ENCODE data around the gene WSCD2. TPM values are rescaled to one million over a fixed set of nuclear protein-coding genes. Genes with fewer than 3 reads are reported as not detected.

Gene WSCD2
- total RNA-seq, 4 donors from 2014 or later, result 0.13 to 4.6 (median 0.29) TPM

GRCh38 chr12:108133482-108133881, 4.4 kb downstream of the WSCD2 start:
- no peak for TF ChIP-seq POLR2AphosphoS5 (IDR thresholded peaks at IDR 0.05)
- TF ChIP-seq EP300 (IDR thresholded peaks at IDR 0.05), result no peak
- TF ChIP-seq POLR2A (IDR thresholded peaks at IDR 0.05), result no peak
- no peak for TF ChIP-seq CTCF (IDR thresholded peaks at IDR 0.05)
- no peak for DNase-seq (ENCODE audit: low spot score in 2 of 2)
- 35% methylated on average over 7 of the region's 7 CpGs for WGBS

DNA sequence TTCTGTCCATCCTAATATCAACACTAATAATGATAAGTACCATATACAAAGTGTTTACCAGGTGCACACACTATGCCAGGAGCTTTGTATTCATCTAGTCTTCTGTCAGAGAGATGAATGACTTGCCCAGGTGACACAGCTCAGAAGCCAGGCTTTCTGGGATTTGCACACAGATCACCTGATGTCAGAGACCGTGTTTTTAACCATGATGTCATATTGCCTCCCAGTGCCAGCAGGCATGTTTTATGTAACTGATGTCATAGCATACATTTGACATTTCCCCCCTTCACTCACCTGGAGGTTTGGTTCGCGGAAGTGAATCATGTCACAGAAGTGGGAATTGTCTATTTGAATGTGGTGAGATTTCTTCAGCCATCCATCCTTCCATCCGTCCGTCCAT, 5.7 kb downstream of the WSCD2 start:
- TF ChIP-seq EP300 (IDR thresholded peaks at IDR 0.05), result no peak
- no peak for TF ChIP-seq POLR2A (IDR thresholded peaks at IDR 0.05)
- no peak for DNase-seq (ENCODE audit: low spot score in 2 of 2)
- H3K36me3 ChIP-seq, result no peaks in the 10 kb centered on the region
- 90% methylated on average over 5 of the region's 5 CpGs for WGBS
- no peak overlapping the region for H3K4me3 ChIP-seq
- peaks cover 5% of the 10 kb centered on the region for H3K4me1 ChIP-seq
- peaks cover 43% of the 10 kb centered on the region for H3K27me3 ChIP-seq
- no peaks in the 10 kb centered on the region for H3K9me3 ChIP-seq
- H3K27ac ChIP-seq, result no peak overlapping the region

More at GRCh38 chr12:108133482-108133881, 4.4 kb downstream of the WSCD2 start:
- no peak overlapping the region for H3K27ac ChIP-seq
- H3K4me1 ChIP-seq, result peaks cover 17% of the 10 kb centered on the region
- no peak overlapping the region for H3K4me3 ChIP-seq
- H3K36me3 ChIP-seq, result no peaks in the 10 kb centered on the region
- peaks cover 56% of the 10 kb centered on the region for H3K27me3 ChIP-seq
- no peaks in the 10 kb centered on the region for H3K9me3 ChIP-seq

DNA sequence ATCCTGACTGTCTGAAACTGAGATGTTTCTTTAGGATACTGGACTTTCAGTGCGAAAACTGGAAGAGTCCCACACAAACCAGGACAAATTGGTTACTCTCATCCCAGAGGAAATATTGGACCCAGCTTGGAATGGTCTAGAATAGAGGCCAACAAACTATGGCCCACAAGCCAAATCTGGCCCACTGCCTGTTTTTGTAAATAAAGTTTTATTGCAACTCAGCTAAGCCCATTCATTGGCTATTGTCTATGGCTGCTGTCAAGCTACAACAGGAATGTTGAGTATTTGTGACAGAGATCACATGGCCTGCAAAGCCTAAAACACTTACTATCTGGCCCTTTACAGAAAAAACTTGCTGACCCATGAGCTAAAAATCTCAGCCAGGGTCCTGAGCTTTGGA, 6.5 kb downstream of the WSCD2 start:
- Histone ChIP-seq H3K27ac (no peak overlapping the region), H3K36me3 (no peaks in the 10 kb centered on the region), H3K9me3 (no peaks in the 10 kb centered on the region), H3K27me3 (peaks cover 34% of the 10 kb centered on the region), H3K4me3 (no peak overlapping the region), H3K4me1 (no peaks in the 10 kb centered on the region)
- WGBS, result 100% methylated on average over 1 of the region's 1 CpG
- DNase-seq (ENCODE audit: low spot score in 2 of 2), result no peak
- TF ChIP-seq EP300 (IDR thresholded peaks at IDR 0.05) (no peak), POLR2AphosphoS5 (IDR thresholded peaks at IDR 0.05) (no peak), CTCF (IDR thresholded peaks at IDR 0.05) (no peak), POLR2A (IDR thresholded peaks at IDR 0.05) (no peak)

- no peaks in the 10 kb centered on the region for H3K36me3 ChIP-seq
- no peaks in the 10 kb centered on the region for H3K9me3 ChIP-seq
- no peaks in the 10 kb centered on the region for H3K4me1 ChIP-seq
- DNase-seq (ENCODE audit: low spot score in 2 of 2), result no peak
- H3K27ac ChIP-seq, result no peak overlapping the region
- H3K4me3 ChIP-seq, result no peak overlapping the region
- peaks cover 23% of the 10 kb centered on the region for H3K27me3 ChIP-seq
- no peak for TF ChIP-seq POLR2A (IDR thresholded peaks at IDR 0.05)
- no peak for TF ChIP-seq POLR2AphosphoS5 (IDR thresholded peaks at IDR 0.05)
- TF ChIP-seq CTCF (IDR thresholded peaks at IDR 0.05), result no peak
- no peak for TF ChIP-seq EP300 (IDR thresholded peaks at IDR 0.05)
- WGBS, result 74% methylated on average over 6 of the region's 6 CpGs
Measured at GRCh38 chr12:108136697-108137096, 7.6 kb downstream of the WSCD2 start.

DNA sequence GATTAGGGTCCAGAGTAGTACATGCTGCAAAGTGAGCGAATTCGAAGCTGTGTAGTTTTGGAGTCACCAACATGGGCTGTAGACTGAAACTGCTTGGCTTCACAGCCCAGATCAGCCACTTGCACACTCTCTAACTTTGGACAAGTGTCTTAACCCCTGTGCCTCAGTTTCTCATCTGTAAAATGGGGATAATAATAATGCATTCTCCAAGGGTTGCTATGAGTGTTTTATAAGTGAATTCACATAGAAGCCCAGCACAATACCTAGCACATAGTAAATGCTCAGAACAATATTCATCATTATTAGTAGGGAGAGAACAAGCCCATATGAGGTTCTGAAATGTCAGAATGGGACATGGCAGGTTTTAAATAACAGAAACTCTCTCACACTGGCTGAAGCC, 10.4 kb downstream of the WSCD2 start:
- Histone ChIP-seq H3K4me1 (no peaks in the 10 kb centered on the region), H3K4me3 (no peak overlapping the region), H3K9me3 (no peaks in the 10 kb centered on the region), H3K27ac (no peak overlapping the region), H3K36me3 (no peaks in the 10 kb centered on the region), H3K27me3 (peaks cover 5% of the 10 kb centered on the region)
- 90% methylated on average over 2 of the region's 2 CpGs for WGBS
- DNase-seq (ENCODE audit: low spot score in 2 of 2), result no peak
- no peak for TF ChIP-seq EP300 (IDR thresholded peaks at IDR 0.05)
- no peak for TF ChIP-seq CTCF (IDR thresholded peaks at IDR 0.05)
- no peak for TF ChIP-seq POLR2A (IDR thresholded peaks at IDR 0.05)
- TF ChIP-seq POLR2AphosphoS5 (IDR thresholded peaks at IDR 0.05), result no peak

DNA sequence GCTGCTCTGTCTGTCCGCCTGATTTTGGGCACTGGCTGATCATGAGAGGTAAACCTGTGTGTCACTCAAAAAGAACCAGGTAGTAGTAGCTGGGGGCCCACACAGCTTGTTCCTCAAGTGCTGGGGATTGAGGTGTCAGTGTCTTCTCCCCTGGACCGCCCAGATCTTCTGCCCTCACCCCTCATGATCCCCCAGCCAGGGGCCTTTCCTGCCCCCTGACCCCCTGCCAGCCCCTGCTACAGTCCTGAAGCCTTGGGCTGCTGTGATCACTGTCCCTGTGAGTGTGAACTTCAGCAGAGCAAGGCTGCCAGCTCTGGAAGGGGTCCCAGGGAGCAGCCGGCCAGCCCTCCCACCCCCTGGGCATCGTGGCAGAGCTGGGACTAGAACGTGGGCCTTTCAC, 11.4 kb downstream of the WSCD2 start:
- H3K4me3 ChIP-seq, result no peak overlapping the region
- H3K27ac ChIP-seq, result no peak overlapping the region
- H3K27me3 ChIP-seq, result peaks cover 5% of the 10 kb centered on the region
- H3K36me3 ChIP-seq, result no peaks in the 10 kb centered on the region
- H3K9me3 ChIP-seq, result no peaks in the 10 kb centered on the region
- no peak for DNase-seq (ENCODE audit: low spot score in 2 of 2)
- TF ChIP-seq EP300 (IDR thresholded peaks at IDR 0.05), result no peak
- TF ChIP-seq POLR2A (IDR thresholded peaks at IDR 0.05), result no peak
- TF ChIP-seq POLR2AphosphoS5 (IDR thresholded peaks at IDR 0.05), result no peak
- TF ChIP-seq CTCF (IDR thresholded peaks at IDR 0.05), result no peak
- WGBS, result 80% methylated on average over 4 of the region's 5 CpGs
- no peaks in the 10 kb centered on the region for H3K4me1 ChIP-seq
